Loucy (cell line): ENCODE data around the gene KDM5C.

ENCODE experiments used
- H2AFZ ChIP-seq: fragments of 200-600 bp; sonication (generic); 2 replicates; pipeline ENCODE4 v1.6.0; 2016; ENCODE audit warnings: antibody characterized with exemption, mild to moderate bottlenecking, low read length, moderate library complexity
- H3F3A ChIP-seq: fragments of 200-600 bp; 2 replicates; pipeline ENCODE4 v1.6.0; 2016; ENCODE audit warnings: antibody characterized with exemption, low read depth, mild to moderate bottlenecking
- H3K27me3 ChIP-seq: fragments of 200-600 bp; sonication (generic); 2 replicates; pipeline ENCODE4 v1.6.1; 2014; ENCODE audit warnings: low read length, mild to moderate bottlenecking; ENCODE audit not compliant: insufficient read depth, poor library complexity, severe bottlenecking
- H3K36me3 ChIP-seq: fragments of 200-600 bp; sonication (generic); 2 replicates; pipeline ENCODE4 v1.6.1; 2016; ENCODE audit warnings: low read length; ENCODE audit not compliant: insufficient read depth
- H3K4me1 ChIP-seq: fragments of 200-600 bp; sonication (generic); 2 replicates; pipeline ENCODE4 v1.5.1; 2014; ENCODE audit warnings: low read length, mild to moderate bottlenecking; ENCODE audit not compliant: insufficient read depth, poor library complexity, severe bottlenecking
- H3K4me2 ChIP-seq: fragments of 200-600 bp; sonication (generic); 2 replicates; pipeline ENCODE4 v1.6.0; 2014; ENCODE audit warnings: antibody characterized with exemption, low read length, low read depth, mild to moderate bottlenecking; ENCODE audit not compliant: poor library complexity, severe bottlenecking
- H3K4me3 ChIP-seq: fragments of 200-600 bp; sonication (generic); 2 replicates; pipeline ENCODE4 v1.5.1; 2014; ENCODE audit warnings: low read length, mild to moderate bottlenecking, mixed read lengths; ENCODE audit not compliant: poor library complexity, severe bottlenecking
- H3K79me2 ChIP-seq: fragments of 200-600 bp; sonication (generic); 2 replicates; pipeline ENCODE4 v1.6.1; 2014; ENCODE audit warnings: low read length; ENCODE audit not compliant: insufficient read depth
- H3K9ac ChIP-seq: fragments of 200-600 bp; sonication (generic); 2 replicates; pipeline ENCODE4 v1.6.0; 2014; ENCODE audit warnings: mild to moderate bottlenecking, low read depth, low read length, moderate library complexity; ENCODE audit not compliant: poor library complexity, severe bottlenecking
- H3K9me2 ChIP-seq: fragments of 200-600 bp; sonication (generic); replicated peaks from 2 replicates; pipeline ENCODE4 v1.6.1; 2016; ENCODE audit warnings: low read depth, low read length, mixed read lengths
- H3K9me3 ChIP-seq: fragments of 200-600 bp; sonication (generic); 2 replicates; pipeline ENCODE4 v1.6.1; 2014; ENCODE audit warnings: mild to moderate bottlenecking, antibody characterized with exemption, low read length, low read depth; ENCODE audit not compliant: insufficient read depth
- H4K20me1 ChIP-seq: fragments of 200-600 bp; sonication (generic); 2 replicates; pipeline ENCODE4 v1.6.0; 2014; ENCODE audit warnings: antibody characterized with exemption, low read length, mild to moderate bottlenecking; ENCODE audit not compliant: insufficient read depth, poor library complexity, severe bottlenecking
- CTCF ChIP-seq: fragments of 200-600 bp; sonication (generic); conservative IDR thresholded peaks from 2 replicates; pipeline ENCODE4 v1.5.1; 2014; ENCODE audit warnings: mild to moderate bottlenecking, antibody characterized with exemption, low read length
- EZH2phosphoT487 ChIP-seq: fragments of 200-600 bp; IDR thresholded peaks from 2 replicates; pipeline ENCODE4 v1.6.1; 2018; ENCODE audit warnings: antibody characterized with exemption, mild to moderate bottlenecking, moderate library complexity, borderline replicate concordance

KDM5C gene

GRCh38 chrX:53233536-53233935, 8.5 kb upstream of the KDM5C start:
- Histone ChIP-seq H4K20me1 (no peaks in the 10 kb centered on the region), H3K79me2 (no peaks in the 10 kb centered on the region)

DNA sequence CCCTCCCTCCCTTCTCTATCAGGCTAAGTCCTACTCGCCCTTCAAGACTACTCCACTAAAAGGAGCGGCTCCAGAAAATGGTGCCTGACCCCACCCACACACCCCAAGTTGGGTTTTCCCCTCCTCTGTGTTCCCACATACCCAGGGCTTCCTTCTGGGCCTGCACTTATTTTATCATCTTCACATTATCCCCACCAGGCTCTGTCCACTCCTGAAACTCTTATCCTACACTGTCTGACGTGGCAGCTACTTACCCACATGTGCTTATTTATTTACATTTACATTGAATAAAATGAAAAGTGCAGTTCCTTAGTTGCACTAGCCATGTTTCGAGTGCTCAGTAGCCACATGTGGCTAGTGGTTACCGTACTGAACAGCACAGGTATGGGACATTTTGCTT, 5.1 kb upstream of the KDM5C start:
- Histone ChIP-seq H3F3A (no peaks in the 10 kb centered on the region), H3K79me2 (peaks cover 5% of the 10 kb centered on the region), H3K4me3 (no peak overlapping the region), H3K27me3 (no peaks in the 10 kb centered on the region), H2AFZ (no peak overlapping the region), H4K20me1 (no peaks in the 10 kb centered on the region), H3K4me1 (peaks cover 21% of the 10 kb centered on the region), H3K4me2 (no peak overlapping the region), H3K9me3 (no peaks in the 10 kb centered on the region), H3K36me3 (no peaks in the 10 kb centered on the region), H3K9ac (no peak overlapping the region), H3K9me2 (no peaks in the 10 kb centered on the region)
- no peak for TF ChIP-seq EZH2phosphoT487
- TF ChIP-seq CTCF: no peak

More at GRCh38 chrX:53233536-53233935, 8.5 kb upstream of the KDM5C start:
- Histone ChIP-seq H3K4me1 (no peaks in the 10 kb centered on the region), H3K9ac (no peak overlapping the region), H3K9me3 (no peaks in the 10 kb centered on the region), H3K4me2 (no peak overlapping the region), H3K9me2 (no peaks in the 10 kb centered on the region), H3K27me3 (no peaks in the 10 kb centered on the region), H3F3A (no peaks in the 10 kb centered on the region), H3K36me3 (no peaks in the 10 kb centered on the region), H3K4me3 (no peak overlapping the region), H2AFZ (no peak overlapping the region)
- TF ChIP-seq EZH2phosphoT487 (no peak), CTCF (no peak)

DNA sequence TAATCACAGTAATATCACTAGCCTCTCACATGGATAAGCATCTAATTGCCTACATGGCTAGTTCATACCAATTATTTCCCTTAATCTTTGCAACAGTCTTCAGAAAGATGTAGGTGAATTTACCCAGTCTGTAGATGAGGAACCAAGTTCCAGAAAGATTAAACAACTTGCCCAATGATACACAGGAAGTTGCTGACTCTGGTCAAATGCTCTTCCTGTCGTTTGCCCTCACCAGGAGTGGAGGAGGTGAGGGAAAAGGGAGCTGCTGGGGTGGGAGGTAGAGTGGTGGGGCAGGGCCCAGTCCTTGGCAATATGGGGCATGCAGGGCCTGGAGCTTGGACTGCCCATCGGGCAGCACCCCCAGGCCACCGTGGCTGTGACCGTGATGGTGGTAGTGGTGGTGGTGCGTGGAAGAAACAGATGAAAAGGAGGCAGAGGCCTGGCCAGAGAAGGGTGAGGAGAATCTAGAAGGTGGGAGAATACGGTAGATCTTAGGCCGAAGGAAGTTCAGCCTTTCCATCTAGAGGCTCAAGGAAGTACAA, 2.3 kb upstream of the KDM5C start:
- Histone ChIP-seq H3K9me3 (no peaks in the 10 kb centered on the region), H3K79me2 (peaks cover 34% of the 10 kb centered on the region), H3K36me3 (no peaks in the 10 kb centered on the region), H3K9me2 (no peaks in the 10 kb centered on the region), H2AFZ (peak overlapping the region; percentile 81), H3K4me2 (peak overlapping the region; percentile 60), H3K4me3 (peak overlapping the region; percentile 43), H3K4me1 (peaks cover 21% of the 10 kb centered on the region), H3F3A (no peaks in the 10 kb centered on the region), H3K9ac (peak overlapping the region; percentile 44), H3K27me3 (peaks cover 4% of the 10 kb centered on the region), H4K20me1 (peaks cover 20% of the 10 kb centered on the region)
- TF ChIP-seq CTCF (no peak), EZH2phosphoT487 (no peak)
